Measurements from ENCODE around the gene COL20A1.

- TF ChIP-seq CTCF (IDR thresholded peaks at IDR 0.05) (no peak), POLR2A (IDR thresholded peaks at IDR 0.05) (no peak), EP300 (IDR thresholded peaks at IDR 0.05) (no peak), POLR2AphosphoS5 (IDR thresholded peaks at IDR 0.05) (no peak)
Observed at GRCh38 chr20:63356931-63357879, 64.2 kb downstream of the COL20A1 start.

All from stomach (tissue), 4 donors.